Endometrial microvascular endothelial cells (primary cell): ENCODE data around the gene FUCA1. TPM values are rescaled to one million over a fixed set of nuclear protein-coding genes. Genes with fewer than 3 reads are reported as not detected.
"Not testable (repeated sequence)": the region's sequence is repeated elsewhere in the genome, so short reads cannot be mapped to it uniquely, and the experiment has no call there.

Experiments used
- in situ Hi-C: cut with HindIII; loops from 2 replicates; pipeline ENCODE4 v1.10.0; 2017; ENCODE audit warnings: low sequenced_read_pairs, low pct_unique_long_range_greater_than_20kb; ENCODE audit errors: inconsistent ontology term
- total RNA-seq: library from RNA; depleted of rRNA; stranded (reverse); fragments of >200 nt; gene quantifications from one replicate; pipeline ENCODE4 v1.2.3, GENCODE V29; 2015; ENCODE audit errors: inconsistent ontology term

The FUCA1 gene
- total RNA-seq, 1 donor from 2014 or later: 9.7 TPM

GRCh38 chr1:23810818-23811540 lies 57.1 kb downstream of the FUCA1 start:
- in situ Hi-C loops: no loop called here

GRCh38 chr1:23809751-23810171 lies 58.3 kb downstream of the FUCA1 start:
- in situ Hi-C loops: no loop called here

GRCh38 chr1:23807453-23807852 lies 60.6 kb downstream of the FUCA1 start:
- in situ Hi-C loops: no loop called here

- in situ Hi-C loops: no loop called here
Measured at GRCh38 chr1:23806280-23806679, 61.8 kb downstream of the FUCA1 start.

GRCh38 chr1:23805025-23805424 lies 63.1 kb downstream of the FUCA1 start:
- in situ Hi-C loops: no loop called here

- in situ Hi-C loops: no loop called here
Measured at GRCh38 chr1:23804183-23804835, 63.8 kb downstream of the FUCA1 start.

- in situ Hi-C loops: no loop called here
Measured at GRCh38 chr1:23803674-23804073, 64.4 kb downstream of the FUCA1 start.

GRCh38 chr1:23802809-23803342 lies 65.2 kb downstream of the FUCA1 start:
- in situ Hi-C loops: not testable (repeated sequence)

GRCh38 chr1:23801876-23802275 lies 66.2 kb downstream of the FUCA1 start:
- in situ Hi-C loops: no loop called here

GRCh38 chr1:23801338-23801748 lies 66.7 kb downstream of the FUCA1 start:
- in situ Hi-C loops: no loop called here

- in situ Hi-C loops: no loop called here
Measured at GRCh38 chr1:23800400-23801337, 67.4 kb downstream of the FUCA1 start, which contains the start of gene GALE. Gene GALE (minus strand): TSS chr1:23800754. CDS start chr1:23799007, 1,747 bp downstream.

GRCh38 chr1:23799570-23800399 lies 68.3 kb downstream of the FUCA1 start:
- in situ Hi-C loops: no loop called here

- in situ Hi-C loops: no loop called here
Measured at GRCh38 chr1:23799255-23799569, 68.9 kb downstream of the FUCA1 start.

- in situ Hi-C loops: no loop called here
Measured at GRCh38 chr1:23798662-23799142, 69.4 kb downstream of the FUCA1 start.

- in situ Hi-C loops: no loop called here
Measured at GRCh38 chr1:23797478-23798448, 70.3 kb downstream of the FUCA1 start.

- in situ Hi-C loops: no loop called here
Measured at GRCh38 chr1:23796466-23797271, 71.4 kb downstream of the FUCA1 start.
